NCI-H2081 (cell line): ENCODE measurements around the gene SLC4A5.

ENCODE experiments used
- DNase-seq, 2 experiments: peaks; one replicate each; lab custom pipeline; 2025; lab: John Stamatoyannopoulos, UW

Gene SLC4A5

DNA sequence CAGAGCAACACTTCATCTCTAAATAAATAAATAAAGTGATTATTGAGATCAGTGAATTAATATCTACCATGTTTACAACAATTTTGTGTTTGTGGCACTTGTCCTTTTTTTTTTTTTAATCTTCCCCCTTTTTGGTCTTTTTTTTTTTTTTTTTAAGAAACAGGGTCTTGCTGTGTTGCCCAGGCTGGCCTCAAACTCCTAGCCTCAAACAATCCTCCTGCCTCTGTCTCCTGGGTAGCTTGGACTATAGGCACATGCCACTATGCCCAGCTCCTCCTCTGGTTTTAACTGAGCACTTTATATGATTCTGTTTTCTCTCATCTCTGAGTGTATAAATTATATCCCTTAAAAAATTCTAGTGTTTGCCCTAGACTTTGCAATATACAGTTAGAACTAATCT, 30.3 kb downstream of the SLC4A5 start:
- DNase-seq, result no peak

DNA sequence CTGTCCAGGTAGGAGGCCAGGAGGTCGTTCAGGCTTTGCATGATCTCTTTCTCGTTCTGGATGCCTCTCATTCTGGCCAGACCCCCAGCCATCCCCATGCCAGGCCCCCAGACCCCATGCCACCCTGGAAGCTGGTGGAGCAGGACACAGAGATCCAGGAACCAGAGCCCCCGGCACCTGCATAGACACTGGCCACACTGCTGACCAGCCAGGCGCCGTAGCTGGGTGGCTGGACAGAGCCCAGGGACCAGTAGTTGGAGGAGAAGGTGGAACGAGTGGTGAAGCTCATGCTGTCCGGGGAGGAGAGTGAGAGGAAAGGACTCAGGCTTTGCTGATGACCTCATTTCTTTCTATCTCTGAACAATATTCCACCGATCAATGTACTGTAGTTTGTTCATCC, 35.5 kb downstream of the SLC4A5 start:
- no peak for DNase-seq

DNA sequence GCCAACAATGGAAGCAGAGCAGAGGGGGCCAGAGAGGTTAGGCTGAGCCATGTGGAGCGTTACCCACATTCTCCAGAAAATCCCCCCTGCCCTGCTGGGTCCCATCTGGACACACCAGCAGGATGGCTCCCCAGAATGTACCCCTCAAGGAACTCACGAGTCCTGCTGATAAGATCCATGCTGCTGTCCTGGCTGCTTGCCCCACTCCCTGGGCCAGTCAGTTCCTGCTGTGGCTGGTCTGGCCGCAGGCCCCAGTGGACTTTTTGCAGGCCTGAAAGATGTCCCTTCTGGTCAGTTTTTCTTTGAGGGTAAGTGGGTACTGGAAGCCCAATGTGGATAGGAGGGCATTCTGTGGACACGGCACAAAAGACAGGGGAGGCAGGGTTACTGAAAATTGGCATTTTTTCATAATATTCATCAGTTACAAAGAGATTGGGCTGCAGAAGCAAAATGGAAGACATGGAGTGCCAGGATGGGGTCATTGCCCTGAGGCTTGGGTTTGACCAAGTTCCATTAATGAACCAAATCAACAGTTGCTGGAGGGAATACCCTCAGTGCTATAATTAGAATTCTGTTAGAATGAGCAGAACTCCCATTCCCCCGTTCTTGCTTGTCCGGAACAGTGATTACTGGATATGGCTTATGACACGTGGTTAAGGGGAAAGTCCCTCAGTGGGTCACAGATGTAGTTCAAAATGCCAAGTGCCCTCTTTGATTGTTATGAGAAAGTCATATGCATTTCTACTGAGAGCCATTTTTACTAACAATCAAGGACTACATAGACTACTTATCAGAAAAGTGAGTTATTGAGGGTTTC, 38.7 kb downstream of the SLC4A5 start:
- no peak for DNase-seq

DNA sequence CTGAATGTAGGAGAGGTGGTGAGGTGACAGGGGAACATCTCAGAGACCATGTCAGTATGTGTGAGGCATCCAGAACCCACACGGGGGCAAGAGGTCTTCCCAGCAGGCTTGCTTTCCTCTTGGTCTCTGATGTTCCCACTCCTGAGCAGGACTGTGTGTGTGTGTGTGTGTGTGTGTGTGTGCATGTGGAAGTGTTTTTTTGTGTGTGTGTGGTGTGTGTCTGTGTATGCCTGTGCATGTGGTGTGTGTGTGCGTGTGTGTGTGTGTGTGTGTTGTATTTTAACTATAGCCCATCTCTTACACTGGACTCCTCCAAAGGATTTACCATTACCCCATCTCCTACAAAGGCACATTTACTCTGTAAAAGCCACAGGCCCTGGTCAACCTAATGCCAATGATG, 40.4 kb downstream of the SLC4A5 start:
- DNase-seq, result no peak

DNA sequence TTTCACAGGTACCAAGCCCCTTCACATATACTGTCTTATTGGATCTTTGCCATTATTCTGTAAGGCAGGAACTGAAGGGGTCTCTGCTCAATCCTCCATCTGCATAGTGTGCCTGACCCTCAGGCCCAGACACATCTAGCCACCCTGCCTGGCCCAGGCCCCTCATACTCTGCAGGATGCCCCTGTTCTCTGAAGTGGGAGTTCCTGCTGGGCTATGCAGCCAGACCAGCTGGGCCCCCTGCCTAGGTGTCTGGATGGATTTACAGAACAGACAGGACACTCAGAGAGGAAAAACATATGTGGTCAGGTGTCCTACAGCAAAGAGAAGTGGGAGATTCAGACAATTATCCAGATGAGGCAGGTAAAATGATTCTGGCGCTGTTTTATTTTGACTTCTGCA, 42.0 kb downstream of the SLC4A5 start:
- DNase-seq, result peak in 1 of 2 experiments; percentile 21

DNA sequence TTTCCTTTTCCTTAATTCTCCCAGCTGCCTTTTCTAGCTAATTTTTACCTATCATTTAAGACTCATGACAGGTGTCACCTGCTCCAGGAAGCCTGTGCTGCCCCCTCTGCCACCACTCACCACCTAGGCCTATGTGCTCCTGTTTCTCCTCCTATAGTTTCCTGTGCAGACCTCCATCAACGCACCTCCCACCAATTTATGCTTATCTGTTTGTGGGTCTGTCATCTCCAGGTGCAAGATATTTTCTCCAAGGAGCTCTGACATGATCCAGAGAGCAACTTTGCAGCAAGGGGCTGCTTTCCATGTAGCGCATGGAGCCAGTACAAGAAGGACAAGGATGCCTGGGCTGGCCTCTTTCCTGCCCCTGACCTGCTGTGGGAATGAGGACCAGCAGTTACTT, 42.7 kb downstream of the SLC4A5 start:
- DNase-seq, result no peak

DNA sequence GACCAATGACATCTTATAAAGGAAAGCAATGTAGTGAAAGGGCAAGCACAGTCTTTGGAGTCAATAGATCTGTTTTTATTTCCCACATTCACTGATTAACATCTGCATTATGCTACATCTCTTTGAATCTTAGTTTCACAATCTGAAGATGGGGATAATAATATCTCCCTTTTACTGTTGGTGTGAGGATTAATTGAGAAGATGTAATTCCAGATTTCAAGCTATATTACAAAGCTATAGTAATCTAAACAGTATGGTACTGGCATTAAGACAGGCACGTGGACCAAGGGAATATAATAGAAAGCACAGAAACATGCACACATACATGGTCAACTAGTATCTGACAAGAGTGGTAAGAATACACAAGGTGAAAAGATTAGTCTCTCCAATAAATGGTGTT, 45.3 kb downstream of the SLC4A5 start:
- DNase-seq, result no peak

DNA sequence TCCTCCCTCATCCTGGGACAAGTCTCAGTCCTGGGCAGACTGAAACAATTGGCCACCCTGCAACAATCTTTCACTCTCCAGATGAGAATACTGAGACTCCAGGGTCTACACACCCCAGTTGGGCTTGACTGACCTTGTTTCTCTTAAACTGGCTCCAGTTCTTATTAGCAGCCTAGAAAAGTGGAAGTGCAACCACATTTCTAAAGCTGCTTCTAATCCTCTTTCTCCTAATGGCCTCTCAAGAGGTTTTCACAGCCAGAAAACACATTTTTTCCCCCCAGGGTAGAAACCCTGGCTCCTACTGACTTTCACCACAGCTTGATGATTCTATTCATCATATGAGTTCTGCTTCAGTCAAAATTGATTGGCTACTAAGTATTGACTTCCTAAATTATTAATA, 45.8 kb downstream of the SLC4A5 start:
- DNase-seq, result no peak

DNA sequence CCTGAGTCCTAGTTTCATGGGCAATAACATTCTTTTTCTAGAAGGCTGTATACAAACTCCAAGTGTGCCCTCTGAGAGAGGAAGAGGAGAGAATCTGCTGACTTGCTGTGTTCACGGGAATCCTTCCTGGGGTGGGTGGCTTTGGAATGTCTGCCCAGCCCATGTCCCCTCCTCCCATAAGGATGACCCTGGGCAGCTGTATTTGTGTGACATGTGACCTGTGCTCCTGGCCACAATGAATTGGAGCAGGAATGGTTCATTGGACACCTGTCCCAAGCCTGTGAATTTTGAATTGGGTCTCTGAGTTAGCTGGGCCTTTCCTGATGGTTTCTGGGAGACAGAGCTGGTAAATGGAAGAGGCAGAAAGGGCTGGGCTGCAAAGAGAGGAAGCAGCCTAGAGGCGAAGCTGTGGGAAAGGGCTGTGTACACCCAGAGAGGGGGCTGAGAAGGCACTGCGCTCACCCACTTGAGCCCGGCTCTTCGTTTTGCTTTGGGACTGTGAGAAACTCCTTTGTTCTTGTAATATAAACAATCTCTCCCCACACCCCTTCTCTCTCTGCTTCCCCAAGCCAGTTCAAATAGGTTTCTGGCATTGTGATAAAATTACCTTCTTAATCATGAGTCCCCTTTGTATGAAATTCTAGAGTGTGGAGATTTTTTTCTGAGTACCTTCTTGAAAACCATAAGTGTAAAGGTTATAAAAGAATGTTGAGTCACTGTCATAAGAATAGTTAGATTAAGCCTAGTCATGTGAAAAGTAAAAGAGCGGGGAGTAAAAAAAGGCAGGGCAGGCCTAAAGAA, 49.8 kb downstream of the SLC4A5 start:
- no peak for DNase-seq

DNA sequence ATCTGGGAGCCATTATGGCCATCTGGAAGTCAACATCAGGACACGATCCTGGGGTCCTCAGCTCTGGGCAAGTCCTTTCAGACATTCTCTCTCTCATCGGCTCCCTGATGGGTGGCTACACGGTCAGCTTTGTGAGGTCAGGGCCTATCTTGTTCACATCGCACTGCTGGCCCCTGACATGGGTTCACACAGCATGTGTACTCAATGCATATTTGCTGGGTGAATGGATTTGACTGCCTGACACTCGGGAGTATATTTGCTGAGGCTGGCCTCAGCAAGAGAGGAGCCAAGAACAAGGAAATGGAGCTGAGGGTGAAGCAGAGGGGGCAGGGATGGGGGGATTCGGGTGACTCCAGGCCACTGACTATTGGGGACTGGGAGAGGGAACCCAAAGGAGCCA, 50.5 kb downstream of the SLC4A5 start:
- no peak for DNase-seq

DNA sequence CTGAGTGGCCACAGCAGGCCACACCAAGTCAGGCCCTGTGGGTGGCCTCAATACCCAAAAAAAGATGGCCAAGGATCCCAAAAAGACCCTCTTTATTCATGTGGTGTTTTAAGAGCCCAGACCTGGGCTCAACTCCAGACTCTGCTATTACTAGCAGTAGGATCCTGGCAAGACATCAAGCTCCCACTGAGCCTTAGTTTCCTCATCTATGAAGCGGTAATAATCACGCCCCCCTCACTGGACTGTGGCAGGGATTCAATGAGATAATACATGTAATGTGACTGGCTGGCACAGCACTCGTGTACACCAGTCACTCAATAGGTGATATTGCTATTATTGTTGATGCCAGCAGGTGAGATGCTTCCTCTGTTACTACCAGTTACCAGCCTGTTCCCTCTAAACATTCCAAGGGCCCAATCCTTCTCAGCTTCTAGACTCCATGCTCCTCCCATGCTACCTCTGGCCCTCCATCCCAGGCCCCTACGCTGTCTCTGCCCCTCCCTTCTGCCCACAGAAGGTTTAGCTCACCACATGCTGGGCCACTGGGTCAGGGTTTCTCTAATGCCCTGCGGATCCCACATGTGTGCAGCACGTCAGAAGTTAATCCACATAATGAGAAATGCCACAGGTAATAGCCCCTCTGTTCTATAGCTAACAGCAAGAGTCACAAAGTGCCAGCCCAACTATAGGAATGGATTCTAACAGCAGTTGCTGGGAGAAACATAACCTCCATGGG, 51.2 kb downstream of the SLC4A5 start:
- peak; percentile 51 to 84 for DNase-seq

DNA sequence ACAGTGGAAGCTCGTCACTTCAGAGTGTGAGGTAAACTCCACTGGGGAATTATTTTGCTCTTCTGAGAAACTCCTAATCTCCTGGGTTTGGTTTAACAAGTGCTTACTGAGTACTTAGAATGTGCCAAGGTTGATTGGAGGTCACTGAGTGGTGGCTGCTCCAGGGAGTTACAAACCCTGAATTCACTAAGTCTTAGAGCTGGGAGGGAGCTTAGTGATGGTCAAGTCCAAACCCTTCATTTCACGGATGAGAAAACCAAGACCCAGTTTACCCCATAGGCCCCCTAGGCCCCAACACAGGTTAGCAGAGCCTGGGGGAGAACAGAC, 52.0 kb downstream of the SLC4A5 start:
- DNase-seq, result no peak

DNA sequence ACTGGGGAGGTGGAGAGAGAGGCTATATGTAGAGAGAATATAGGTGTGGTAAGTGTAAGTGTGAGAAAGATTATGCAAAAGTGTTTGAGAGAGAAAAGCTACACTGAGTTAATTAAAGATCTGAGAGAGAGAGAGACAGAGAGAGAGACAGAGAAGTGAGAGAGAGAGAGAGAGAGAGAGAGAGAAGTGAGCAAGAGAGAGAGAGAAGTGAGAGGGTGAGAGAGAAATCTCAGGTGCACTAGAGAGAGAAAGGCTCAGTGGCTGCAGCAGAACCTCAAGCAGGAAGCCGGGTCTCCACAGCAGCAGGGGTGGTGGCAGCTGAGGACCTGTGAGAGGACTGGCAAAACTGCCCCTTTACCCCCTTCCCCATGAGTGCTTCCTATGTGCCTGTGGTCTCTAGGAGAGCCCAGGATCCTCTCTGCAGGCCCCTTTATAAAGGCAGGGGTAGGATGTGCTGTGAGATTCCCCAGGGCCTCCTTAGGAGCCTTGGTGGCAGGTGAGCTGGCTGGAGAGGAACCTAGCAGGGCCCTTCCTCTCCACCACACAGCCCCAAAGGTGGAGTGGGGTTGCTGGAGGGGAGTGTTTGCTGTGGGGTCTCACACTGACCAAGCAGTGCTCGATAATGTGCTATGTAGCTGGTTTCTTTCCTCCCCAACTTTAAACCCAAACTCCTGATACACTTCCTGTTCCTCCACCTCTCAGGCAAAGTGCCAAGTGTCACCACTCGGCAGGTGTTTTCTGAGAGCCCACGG, 52.6 kb downstream of the SLC4A5 start:
- DNase-seq, result no peak

DNA sequence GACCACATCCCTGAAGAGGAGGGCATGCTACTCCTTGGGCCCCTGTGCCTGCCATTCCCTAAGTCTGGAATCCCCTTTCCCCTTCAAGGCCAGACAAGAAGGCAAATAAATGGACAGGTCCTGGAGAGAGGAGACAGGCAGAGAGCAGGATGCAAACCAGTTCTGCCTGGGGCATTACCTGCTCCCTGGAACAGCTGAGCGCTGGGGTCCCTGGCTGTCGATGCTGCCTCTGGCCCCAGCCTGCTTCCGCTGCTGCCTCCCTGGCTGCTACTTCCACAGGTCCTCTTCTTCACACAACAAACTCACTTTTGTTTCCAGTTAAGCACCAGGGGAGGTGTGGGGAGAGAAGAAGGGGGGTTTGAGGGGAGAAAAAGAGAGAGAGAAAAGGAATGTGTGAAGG, 53.1 kb downstream of the SLC4A5 start:
- DNase-seq, result no peak

DNA sequence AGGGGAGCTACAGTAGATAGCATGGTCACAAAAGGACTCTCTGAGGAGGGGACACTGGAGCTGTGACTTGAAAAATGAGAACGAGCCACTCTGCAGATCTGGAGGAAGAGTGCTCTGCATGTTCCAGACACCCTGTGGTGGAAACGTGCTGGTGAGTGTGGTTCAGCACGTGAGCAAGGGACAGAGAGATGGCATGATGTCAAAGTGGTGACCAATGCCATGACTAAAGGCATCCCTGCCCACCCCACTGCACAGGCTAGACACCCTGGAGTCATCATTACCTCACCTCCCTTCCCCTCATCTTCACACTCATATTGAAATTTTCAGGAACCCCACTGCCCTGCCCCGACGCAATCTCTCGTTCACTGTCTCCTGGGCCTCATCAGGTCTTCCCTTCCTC, 56.5 kb downstream of the SLC4A5 start:
- no peak for DNase-seq

DNA sequence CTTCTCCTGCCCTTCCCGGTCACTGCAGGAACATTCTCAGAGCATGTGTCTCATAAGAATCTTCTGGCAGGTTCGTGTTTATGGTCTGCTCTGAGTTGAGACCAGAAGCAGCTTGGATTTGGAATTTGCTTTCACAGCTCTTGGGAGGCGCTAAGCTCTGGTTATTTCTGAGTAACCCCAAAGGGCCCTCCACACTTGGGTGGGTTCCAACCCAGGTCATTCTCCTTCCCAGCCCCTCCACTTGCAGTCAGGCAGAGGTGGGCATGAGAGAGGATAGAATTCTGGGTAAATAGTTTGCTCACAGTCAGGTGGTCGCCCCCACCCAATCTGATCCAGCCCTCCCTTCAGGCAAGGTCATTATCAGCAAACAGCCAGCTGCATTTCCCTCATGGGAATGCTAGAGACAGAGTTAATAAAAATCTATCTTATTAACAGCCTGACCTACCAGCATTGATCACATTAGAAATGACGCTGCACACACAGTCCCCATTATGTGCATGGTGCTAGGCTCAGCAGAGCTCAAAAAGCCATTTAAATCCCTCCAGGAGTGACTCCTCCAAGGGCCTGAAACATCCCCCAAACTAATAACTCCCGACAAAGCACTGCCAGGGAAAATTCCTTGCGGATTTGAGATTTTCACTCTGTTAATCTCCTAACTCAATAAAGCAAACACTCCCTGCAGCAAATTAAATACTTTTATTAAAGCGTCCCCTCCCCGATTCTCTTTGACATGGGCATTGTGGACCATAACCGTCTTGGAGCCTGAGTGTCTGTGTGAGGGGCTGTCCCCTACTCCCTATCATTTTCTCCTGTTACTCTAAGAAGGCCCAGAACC, 61.9 kb downstream of the SLC4A5 start:
- no peak for DNase-seq

DNA sequence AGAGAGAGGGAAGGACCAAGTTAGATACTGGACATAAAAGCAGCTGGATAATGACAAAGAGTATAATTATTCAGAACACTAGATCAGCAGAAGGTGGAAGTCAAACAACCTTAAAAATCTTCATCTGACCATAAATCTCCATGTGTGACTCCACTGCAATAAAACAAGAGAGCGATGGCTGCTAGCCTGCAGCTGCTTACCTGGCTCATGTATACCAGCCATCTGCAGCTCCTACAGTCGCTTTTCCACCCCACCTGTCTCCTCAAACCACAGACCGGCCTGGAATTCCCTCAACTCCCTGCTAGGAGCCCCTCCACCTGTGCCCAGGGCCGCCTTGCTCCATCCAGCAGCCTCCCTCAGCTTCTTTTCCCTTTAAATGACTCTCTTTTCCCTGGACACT, 64.5 kb downstream of the SLC4A5 start:
- no peak for DNase-seq

DNA sequence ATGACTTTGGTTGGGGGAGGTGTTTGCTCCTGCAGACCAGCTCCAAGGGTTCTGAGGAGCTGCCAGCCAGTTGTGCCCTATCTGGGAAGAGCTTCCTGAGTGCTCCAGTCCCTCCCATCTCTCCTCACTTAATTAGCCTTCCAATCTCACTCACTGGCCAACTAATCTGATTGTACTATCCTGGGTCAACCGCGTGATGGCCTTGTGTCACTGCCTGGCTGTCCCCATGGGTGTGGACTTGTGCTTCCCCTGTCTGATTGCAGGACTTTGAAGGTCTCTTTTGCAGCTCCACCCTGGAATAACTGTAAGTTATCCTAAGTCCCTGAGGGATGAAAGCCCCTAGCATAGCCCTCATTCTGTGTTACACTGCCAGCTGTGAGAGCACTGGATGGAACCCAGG, 65.0 kb downstream of the SLC4A5 start:
- no peak for DNase-seq

DNA sequence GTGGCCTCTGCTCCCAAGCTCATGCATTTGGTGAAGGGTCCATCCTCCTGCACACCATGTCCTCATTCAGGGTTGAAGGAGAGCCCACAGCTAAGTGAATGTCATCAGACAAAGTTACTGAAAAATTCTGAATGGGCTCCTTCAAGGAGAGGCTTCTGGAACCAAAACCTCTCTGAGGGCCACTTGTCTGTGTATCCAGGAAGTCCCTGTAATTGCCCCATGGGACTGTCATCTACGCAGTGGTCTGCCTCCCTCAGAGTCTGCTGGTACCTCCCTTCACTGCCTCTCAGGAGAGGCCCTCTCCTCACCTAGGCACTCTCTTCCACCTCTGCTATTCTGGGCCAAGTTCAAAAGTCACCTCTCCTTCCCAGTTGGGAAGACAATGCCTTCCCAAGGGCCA, 68.0 kb downstream of the SLC4A5 start:
- DNase-seq, result no peak

DNA sequence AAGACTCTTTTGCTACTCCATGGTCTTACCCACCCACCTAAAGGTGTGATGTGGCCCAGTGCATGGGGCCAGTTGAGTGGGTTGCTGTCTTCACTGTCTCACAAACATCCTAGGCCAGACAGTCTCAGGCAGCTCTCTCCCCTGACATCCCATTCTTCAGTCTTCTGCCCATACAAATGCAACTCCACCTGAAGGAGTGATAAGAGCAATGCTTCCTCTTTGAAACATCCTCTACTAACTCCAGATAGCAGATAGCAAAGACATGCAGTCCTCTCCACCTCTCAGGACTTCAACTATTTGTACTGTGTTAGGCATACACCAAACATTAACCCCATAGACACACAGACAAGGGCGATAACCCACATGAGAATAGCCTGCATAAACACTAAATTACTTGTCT, 73.5 kb downstream of the SLC4A5 start:
- no peak for DNase-seq

DNA sequence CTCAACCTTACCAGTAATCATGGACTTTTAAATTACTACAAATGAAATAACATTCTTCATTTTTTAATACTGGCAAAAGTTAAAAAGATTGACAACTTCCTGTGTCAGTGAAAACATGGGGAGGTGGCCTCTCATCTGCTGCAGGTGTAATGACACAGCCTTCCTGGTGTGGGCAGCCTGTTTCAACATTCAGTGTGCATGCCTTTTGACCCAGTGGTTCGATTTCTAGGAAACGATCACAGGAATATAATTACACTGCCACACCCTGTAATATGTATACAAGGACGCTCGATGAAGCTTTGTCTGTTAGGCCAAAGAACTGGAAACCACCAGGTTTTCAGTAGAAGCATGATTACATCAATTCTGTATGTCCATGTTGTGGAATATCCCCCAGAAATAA, 76.1 kb downstream of the SLC4A5 start:
- DNase-seq, result peak; percentile 31 to 58
